GM19239 (cell line): Measurements from ENCODE around the gene MRM2.
A peak's percentile ranks its signal among the peaks of the same experiment; 100 is the strongest.

ENCODE experiments used
- DNase-seq: peaks from one replicate; pipeline ENCODE4 v3.0.0; 2011; ENCODE audit warnings: low spot score; ENCODE audit not compliant: insufficient read length
- FAIRE-seq: peaks from 2 replicates; lab custom pipeline; 2011; peaks lifted over from hg19 to GRCh38; lab: Jason Lieb, UNC

The MRM2 gene

DNA sequence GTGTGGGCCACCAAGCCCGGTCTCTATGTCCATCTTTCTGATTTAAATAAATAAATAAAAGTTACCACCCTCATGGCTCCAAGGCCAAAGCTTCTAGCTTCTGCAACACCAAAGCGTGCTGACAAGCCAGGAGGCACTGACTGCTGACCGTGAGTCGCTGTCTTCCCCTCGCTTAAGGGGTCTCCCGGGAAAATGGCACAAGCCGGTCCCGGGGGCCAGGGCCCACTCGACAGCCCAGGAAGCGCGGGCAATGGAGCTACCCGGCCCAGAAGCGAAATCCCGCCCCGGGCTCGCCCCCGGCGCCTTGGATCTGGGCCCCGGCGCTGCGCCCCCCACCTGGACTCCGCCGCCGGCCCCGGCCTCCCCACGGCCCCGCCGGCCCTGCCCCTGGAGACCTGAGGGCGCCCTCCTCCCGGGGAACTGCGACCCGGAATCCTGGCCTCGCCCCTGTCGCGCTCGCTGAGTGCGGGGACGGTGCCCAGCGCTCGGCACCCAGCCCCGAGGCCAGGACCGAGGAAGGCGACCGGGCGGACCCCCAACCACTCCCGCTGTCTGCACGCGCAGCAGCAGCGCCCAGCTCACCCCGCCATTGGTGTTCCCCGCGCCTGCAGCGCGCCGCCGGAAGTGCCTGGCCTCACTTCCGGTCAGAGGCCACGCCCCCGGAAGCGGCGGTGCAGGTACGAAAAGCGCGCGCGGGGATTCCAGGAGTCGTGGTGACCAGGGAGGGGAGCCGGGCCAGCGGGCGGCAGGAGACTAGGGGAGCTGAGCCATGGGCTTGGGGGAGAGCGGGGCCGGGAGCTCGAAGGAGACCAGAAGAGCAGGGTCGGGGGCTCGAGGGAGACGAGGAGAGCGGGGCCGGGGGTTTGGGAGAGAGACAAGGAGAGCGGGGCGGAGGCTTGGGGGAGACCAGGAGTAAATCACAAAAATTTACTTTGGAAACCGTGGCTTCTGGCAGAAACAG, at the start of gene MRM2, which contains the start of gene NUDT1:
Gene MRM2 (minus strand): TSS at position 626 of the 961 bp plus-strand sequence. CDS start 36 bp downstream, at position 590.
Gene NUDT1 (plus strand): TSS at position 647 of the 961 bp plus-strand sequence. CDS start 2,349 bp downstream, outside the sequence.
- DNase-seq = peak; percentile 83
- FAIRE-seq = peak; percentile 91

DNA sequence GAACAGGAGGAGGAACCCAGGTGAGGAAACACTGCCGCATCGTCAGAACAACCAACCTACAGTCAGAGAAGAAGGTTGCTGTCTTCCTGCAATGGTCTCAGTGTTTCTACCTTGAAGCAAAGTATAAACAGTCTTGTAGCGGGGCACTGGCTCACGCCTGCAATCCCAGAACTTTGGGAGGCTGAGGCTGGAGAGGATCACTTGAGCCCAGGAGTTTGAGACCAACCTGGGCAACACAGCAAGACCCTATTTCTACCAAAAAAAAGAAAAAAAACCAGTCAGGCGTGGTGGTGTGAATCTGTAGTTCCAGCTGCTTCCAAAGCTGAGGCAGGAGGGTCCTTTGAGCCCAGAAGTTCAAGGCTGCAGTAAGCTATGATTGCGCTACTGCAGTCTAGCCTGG, 48.9 kb upstream of the MRM2 start:
- no peak for DNase-seq
- FAIRE-seq = no peak

GRCh38 chr7:2289621-2290020, 47.6 kb upstream of the MRM2 start:
- no peak for FAIRE-seq
- DNase-seq = no peak

DNA sequence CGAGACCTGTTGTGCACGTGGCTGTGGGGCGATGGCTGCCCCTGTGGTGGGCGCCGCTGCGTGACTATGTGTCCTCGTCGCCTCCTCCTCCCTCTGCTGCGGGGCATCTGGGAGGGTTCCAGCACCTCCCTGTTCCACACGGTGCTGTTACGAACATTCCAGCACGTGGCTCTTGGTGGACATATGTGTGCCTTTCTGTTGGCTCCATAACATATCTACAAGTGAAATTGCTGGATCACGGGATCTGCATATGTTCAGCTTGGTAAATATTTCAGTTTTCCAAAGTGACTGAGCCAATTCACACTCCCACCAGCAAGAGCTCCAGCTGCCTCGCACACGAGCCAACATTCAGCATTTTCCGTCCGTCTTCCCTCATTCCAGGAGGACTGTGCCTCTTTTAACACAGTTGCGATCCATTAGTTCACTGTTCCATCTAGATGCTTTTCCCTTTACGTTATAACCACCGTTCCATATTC, 47.1 kb upstream of the MRM2 start:
- no peak for FAIRE-seq
- no peak for DNase-seq

GRCh38 chr7:2288503-2288902, 46.5 kb upstream of the MRM2 start:
- no peak for DNase-seq

DNA sequence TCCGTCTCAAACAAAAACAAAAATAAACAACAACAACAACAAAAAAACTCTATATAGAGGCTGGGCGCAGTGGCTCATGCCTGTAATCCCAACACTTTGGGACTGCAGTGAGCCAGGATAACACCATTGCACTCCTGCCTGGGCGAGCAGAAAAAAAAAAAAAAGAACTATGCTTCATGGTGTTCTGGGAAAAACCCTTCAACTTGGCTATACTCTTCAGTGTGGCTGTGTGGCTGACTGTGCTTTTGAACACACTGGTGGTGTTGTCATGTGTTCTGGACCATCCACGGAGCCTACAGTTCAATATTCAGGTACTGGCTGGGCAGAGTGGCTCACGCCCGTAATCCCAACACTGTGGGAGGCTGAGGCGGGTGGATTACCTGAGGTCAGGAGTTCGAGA, 45.7 kb upstream of the MRM2 start:
- DNase-seq = no peak
- FAIRE-seq = no peak

More at GRCh38 chr7:2288503-2288902, 46.5 kb upstream of the MRM2 start:
- peak; percentile 76 for FAIRE-seq

- DNase-seq = no peak
- no peak for FAIRE-seq
These were observed 41.1 kb upstream of the MRM2 start for GRCh38 chr7:2283074-2283473.

GRCh38 chr7:2282185-2282751, 40.3 kb upstream of the MRM2 start:
- DNase-seq = no peak

DNA sequence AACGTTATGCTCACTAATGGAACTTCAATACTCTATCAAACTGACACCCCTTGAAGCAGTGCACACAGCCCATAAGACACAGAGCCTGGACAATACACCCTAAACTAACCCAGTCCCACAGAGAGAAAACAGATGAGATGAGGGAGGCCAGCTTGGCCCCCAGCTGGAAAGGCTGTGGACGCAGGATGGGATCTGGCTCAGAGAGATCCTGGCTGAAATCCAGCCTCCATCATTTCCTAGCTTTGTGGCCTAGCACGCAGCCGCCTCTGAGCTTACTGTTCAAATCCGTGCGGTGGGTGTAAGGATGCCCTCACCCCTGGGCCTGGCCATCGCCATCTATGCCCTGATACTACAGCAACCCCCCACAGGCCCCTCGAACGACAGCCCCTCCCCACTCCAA, 39.5 kb upstream of the MRM2 start:
- no peak for DNase-seq
- no peak for FAIRE-seq

More at GRCh38 chr7:2282185-2282751, 40.3 kb upstream of the MRM2 start:
- no peak for FAIRE-seq

GRCh38 chr7:2280424-2280823, 38.4 kb upstream of the MRM2 start:
- no peak for DNase-seq
- FAIRE-seq = no peak

GRCh38 chr7:2279896-2280295, 37.9 kb upstream of the MRM2 start:
- DNase-seq = no peak
- FAIRE-seq = no peak

DNA sequence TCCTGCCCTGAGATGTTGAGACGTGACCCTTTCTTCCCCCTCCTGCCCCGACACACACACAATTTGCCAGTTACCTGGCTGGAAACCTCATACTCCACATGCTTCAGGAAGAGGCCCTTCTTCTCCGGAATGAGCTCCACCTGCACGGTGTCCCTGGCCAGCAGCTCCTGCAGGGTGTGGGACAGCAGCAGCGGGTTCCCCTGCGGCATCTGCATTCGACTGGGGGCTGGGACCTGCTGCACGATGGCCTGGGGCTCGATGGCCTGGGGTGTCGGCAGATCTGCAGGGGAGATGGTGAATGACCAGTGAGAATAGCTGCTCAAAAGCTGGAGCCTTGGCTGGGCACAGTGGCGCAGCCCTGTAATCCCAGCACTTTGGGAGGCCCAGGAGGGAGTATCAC, 36.0 kb upstream of the MRM2 start:
- FAIRE-seq (no peak), DNase-seq (no peak)

GRCh38 chr7:2276107-2276506, 34.1 kb upstream of the MRM2 start:
- FAIRE-seq = no peak
- no peak for DNase-seq

DNA sequence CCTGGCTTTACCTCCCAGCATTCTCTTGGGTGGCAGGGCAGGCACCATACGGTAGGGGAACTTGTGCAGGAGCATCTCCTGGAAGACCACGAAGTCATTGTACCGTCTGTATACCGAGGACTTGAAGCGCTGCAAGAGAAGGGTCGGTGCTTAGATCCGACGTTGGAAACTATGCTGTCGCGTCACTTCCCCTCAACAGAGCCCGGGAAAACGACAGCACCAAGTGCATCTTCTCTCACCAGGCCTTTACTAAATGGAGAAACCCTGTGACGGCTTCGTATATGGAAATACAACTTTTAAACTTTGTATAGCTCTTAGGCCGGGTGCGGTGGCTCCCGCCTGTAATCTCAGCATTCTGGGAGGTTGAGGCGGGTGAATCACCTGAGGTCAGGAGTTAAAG, 33.1 kb upstream of the MRM2 start:
- DNase-seq = no peak
- FAIRE-seq = no peak

GRCh38 chr7:2274666-2275065, 32.7 kb upstream of the MRM2 start:
- no peak for FAIRE-seq
- DNase-seq = no peak

DNA sequence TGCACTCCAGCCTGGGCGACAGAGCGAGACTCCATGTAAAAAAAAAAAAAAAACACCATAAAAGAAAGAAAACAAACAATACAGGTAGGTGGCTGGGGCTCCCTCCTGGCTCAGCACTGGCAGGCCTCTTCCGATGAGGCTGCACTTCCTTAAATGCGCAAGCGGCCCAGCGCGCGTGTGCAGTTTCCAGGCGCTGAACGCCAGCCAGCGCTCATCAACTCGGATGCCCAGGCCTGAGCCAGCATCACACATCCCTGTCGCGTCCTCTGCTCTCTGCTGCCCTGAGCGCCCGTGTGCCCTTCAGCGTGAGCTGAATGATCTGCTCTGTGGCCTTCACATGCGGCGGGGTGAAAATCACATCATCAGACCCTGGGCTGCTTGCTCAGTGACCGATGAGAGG, 31.9 kb upstream of the MRM2 start:
- no peak for FAIRE-seq
- DNase-seq = no peak

DNA sequence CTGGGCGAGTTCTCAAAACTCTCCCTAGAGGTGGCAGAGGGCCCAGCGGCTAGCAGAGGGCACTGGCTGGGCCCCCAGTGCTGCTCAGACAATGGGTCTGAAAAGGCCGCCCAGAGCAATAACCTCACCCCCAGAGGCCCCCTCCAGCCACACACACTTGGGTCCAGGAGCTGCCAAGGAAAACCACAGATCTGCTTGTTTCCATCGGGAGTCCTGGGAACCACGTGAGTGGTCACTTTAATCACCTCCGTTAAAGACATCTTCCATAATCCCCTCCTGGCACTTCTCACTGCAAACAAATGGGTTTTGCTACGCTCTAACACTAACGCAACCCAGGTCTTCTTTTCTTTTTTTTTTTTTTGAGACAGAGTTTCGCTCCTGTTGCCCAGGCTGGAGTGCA, 30.0 kb upstream of the MRM2 start:
- no peak for FAIRE-seq
- no peak for DNase-seq

DNA sequence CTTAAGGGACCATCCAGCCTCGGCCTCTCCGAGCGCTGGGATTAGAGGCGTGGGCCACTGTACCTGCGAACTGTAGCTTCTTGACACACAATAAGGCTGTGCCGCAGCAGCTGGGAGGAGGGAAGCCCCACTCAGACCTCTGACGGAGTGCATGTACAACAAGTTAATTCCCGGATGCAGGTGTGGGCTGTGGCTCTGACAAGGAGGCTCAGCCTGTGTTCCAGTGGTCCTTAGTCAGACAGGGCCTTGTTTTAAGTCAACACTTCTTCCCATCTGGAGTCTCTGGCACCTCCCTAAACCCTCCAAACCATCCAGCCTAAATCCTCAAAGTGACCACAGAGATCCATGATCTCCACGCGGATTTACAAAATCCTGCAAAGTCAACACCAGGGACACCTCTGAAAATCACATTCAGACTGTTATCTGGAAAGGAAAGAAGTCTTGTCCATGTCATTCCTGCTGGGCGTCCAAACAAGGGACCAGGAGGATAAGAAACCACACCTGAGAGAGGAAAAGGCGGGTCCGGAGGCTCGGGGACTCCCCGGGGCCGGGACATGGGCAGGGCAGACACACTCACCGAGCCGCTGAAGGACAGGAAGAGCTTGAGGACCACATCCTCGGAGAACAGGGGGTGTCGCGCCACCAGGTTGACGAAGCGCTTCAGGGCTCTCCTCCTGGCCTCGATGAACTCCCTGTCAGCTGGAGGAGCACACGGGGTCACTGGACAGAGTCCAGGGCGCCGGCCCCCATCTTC, 29.4 kb upstream of the MRM2 start:
- FAIRE-seq (no peak), DNase-seq (no peak)

DNA sequence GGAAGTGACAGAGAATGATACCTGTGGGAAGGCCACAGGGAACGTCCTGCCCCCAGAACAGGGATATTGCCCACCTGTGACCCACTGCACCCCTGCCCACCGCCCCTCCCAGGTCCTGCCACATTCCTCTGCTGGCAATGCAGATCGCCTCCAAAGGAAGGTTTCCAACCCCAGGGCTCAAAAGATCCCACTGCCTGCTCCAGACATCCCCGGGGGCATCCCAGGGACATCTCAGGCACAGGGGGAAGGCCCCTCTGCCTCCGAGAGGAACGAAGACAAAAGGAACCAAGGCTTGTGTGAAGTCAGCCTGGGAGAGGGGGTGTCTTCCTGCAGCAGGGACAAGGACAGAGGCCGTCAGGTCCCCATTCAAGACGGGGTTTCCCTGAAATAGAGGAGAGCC, 28.5 kb upstream of the MRM2 start:
- no peak for FAIRE-seq
- no peak for DNase-seq

GRCh38 chr7:2269991-2270460, 28.0 kb upstream of the MRM2 start:
- DNase-seq (no peak), FAIRE-seq (no peak)
